DMS79 treated with DMSO at 0.1 percent for 48 hours (cell line): ENCODE measurements around the gene RIN1.

Experiments
- DNase-seq: peaks from one replicate; lab custom pipeline; 2025; lab: John Stamatoyannopoulos, UW

Gene RIN1

GRCh38 chr11:66282468-66283455, 53.5 kb downstream of the RIN1 start:
- DNase-seq = peak; percentile 91
